ENCODE measurements around the gene CES2.
"Not testable (repeated sequence)": the region's sequence is repeated elsewhere in the genome, so short reads cannot be mapped to it uniquely, and the experiment has no call there.

The CES2 gene

GRCh38 chr16:66953462-66954096 lies 18.3 kb downstream of the CES2 start:
- no peak for DNase-seq (ENCODE audit: low read depth in 2 of 2)

DNA sequence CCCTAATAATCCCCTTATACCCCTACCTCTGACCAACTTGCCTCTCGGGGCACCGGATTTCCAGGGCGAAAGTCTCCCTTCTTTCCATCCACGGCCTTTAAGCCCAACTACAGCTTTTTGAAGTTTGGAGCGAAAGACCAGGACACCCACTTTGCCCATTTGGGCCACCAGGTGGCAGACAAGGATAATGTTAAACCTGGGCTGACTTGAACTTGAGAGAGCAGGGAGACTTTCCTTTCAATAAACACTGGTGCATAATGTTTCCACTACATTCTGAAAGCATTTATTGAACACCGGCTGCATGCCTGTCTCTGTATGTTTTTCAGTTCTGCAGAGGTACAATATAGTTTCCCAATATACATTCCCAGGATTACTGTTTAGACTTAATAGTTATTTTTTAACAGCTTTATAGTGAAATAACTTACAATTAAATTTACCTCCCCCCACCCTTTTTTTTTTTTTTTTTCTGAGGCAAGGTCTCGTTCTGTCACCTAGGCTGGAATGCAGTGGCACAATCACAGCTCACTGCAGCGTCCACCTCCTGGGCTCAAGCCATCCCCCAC lies 18.9 kb downstream of the CES2 start:
- DNase-seq (ENCODE audit: low read depth in 2 of 2) = peak; percentile 40 to 54

GRCh38 chr16:66955363-66956153 lies 20.2 kb downstream of the CES2 start:
- not testable (repeated sequence) for DNase-seq (ENCODE audit: low read depth in 2 of 2)

DNA sequence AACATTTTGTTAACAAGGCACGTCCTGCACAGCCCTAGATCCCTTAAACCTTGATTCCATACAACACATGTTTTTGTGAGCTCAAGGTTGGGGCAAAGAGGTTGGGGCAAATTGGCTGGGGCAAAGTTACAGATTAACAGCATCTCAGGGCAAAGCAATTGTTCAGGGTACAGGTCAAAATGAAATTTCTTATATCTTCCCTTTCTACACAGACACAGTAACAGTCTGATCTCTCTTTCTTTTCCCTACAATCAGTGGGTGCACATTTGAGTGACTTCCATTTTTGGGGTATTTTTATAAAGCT lies 20.8 kb downstream of the CES2 start:
- DNase-seq (ENCODE audit: low read depth in 2 of 2) = not testable (repeated sequence)

DNA sequence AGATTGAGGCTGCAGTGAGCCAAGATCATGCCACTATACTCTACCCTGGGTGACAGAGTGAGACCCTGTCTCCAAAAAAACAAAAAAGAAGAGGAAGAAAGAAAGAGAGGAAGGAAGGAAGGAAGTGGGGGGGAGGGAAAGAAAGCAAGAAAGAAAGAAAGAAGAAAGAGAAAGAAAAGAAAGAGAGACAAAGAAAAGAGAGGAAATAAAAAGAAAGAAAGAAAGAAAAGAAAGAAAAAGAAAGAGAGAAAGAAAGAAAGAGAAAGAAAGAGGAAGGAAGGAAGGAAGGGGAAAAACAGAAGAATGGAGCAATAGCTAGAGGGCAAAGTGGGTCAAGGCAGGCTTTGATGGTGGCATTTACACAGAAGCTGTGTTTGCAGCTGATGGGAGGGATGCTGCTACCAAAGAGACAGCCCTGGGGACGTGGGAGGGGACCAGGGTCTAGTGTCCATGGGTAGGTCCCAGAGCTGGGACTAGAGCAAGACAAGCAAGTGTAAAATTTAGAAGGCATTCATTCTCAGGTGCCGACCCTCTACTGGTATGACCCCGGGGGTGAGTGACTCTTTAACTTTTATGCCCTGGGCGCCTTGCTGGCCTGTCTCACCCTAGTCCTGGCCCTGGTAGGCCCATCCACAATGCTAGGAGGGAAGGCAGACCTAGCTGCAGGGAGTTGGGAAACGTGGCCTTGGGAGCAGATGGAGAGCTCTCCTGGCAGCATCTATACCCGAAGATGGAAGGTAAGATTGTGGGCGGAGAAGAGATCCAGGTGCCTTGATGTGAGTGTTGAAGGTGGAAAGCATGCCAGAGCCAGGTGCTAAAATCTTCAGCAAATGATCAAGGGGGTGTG lies 23.8 kb downstream of the CES2 start:
- DNase-seq (ENCODE audit: low read depth in 2 of 2) = no peak

- DNase-seq (ENCODE audit: low read depth in 2 of 2) = no peak
Measured at GRCh38 chr16:66959704-66960161, 24.4 kb downstream of the CES2 start.

- no peak for DNase-seq (ENCODE audit: low read depth in 2 of 2)
Measured at GRCh38 chr16:66960270-66960669, 25.0 kb downstream of the CES2 start.

- peak in 1 of 2 donors; percentile 21 for DNase-seq (ENCODE audit: low read depth in 2 of 2)
Measured at GRCh38 chr16:66961065-66961744, 25.9 kb downstream of the CES2 start, which contains the start of gene CES3. Gene CES3 (plus strand): TSS chr16:66961266. CDS start chr16:66961308, 42 bp downstream.

GRCh38 chr16:66961914-66962313 lies 26.6 kb downstream of the CES2 start:
- no peak for DNase-seq (ENCODE audit: low read depth in 2 of 2)

GRCh38 chr16:66964049-66964448 lies 28.7 kb downstream of the CES2 start:
- no peak for DNase-seq (ENCODE audit: low read depth in 2 of 2)

DNA sequence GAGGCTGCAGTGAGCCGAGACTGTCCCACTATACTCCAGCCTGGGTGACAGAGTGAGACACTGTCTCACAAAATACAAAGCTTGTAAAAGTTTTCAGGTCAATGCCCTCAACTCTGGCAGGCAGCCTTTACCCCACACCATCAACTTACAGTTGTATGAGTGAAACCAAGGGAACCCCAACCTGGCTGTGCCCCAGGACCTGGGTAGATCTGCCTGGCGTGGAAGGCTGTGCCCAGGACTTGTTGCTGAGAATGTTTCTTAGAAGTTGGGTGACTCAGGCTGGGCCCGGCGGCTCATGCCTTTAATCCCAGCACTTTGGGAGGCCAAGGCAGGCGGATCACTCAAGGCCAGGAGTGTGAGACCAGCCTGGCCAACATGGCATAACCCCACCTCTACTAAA lies 33.5 kb downstream of the CES2 start:
- DNase-seq (ENCODE audit: low read depth in 2 of 2) = no peak

DNA sequence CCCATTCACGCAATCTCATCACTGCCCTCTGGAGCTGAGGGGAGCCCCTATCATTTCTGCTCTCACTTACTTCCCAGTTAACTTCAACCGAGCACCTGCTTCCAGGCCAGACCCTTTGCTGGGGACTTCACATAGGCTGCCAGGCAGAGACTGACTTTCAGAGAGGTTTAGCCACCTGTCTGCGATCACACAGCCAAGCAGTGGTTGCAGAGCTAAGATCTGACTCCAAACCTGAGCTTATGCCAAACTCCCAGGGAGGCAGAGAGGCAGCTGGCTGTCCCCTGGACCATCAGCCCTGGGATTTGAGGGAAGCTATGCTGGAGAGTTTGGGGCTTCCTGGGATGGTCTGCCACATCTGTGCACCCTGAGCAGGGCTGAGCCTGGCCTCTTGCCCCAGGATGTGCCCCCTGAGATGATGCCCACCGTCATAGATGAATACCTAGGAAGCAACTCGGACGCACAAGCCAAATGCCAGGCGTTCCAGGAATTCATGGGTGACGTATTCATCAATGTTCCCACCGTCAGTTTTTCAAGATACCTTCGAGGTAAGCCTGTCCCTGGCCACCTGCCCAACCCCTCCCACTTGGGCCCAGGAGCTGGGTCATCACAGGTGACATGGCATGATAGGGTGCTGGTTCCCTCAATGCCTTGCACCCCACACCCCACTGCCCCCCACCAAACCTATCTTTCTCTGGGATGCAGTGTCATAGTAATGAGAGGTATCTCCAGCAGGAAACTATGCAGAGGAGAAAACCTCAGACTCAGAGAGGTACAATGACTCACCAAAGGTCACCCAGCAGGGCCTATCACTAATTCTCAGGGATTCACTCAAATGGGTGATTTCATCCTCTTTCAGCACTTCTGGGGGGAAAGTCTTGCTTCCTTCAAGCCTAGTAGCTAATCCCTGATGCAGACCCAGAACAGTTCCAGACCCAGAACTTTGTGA lies 35.7 kb downstream of the CES2 start:
- DNase-seq (ENCODE audit: low read depth in 2 of 2) = no peak

DNA sequence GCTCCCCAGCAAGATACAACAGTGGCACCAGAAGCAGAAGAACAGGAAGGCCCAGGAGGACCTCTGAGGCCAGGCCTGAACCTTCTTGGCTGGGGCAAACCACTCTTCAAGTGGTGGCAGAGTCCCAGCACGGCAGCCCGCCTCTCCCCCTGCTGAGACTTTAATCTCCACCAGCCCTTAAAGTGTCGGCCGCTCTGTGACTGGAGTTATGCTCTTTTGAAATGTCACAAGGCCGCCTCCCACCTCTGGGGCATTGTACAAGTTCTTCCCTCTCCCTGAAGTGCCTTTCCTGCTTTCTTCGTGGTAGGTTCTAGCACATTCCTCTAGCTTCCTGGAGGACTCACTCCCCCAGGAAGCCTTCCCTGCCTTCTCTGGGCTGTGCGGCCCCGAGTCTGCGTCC lies 37.7 kb downstream of the CES2 start:
- no peak for DNase-seq (ENCODE audit: low read depth in 2 of 2)

GRCh38 chr16:66973716-66974115 lies 38.4 kb downstream of the CES2 start:
- no peak for DNase-seq (ENCODE audit: low read depth in 2 of 2)

GRCh38 chr16:66974156-66974931 lies 39.0 kb downstream of the CES2 start:
- not testable (repeated sequence) for DNase-seq (ENCODE audit: low read depth in 2 of 2)

- DNase-seq (ENCODE audit: low read depth in 2 of 2) = peak; percentile 18 to 36
Measured at GRCh38 chr16:66974932-66975246, 39.6 kb downstream of the CES2 start.

DNA sequence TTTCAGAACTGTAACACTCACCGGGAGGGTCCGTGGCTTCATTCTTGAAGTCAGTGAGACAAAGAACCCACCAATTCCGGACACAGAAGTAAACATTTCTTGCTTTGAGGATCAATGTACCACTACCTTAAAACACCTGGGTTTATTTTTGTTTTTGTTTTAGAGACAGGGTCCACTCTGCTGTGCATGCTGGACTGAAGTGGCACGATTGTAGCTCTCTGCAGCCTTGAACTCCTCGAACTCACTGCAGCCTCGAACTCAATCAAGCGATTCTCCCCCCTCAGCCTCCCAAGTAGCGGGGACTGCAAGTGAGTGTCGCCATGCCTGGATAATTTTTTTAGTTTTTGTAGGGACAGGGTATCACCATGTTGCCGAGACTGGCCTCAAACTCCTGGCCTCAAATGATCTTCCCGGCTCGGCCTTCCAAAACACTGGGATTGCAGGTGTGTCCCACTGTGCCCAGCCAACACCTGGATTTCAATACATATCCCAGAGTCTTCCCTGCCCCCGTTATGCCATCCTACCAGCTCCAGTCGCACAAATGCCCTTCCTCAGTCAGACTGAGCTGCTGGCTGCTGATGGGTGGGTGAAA lies 40.1 kb downstream of the CES2 start:
- DNase-seq (ENCODE audit: low read depth in 2 of 2) = no peak

DNA sequence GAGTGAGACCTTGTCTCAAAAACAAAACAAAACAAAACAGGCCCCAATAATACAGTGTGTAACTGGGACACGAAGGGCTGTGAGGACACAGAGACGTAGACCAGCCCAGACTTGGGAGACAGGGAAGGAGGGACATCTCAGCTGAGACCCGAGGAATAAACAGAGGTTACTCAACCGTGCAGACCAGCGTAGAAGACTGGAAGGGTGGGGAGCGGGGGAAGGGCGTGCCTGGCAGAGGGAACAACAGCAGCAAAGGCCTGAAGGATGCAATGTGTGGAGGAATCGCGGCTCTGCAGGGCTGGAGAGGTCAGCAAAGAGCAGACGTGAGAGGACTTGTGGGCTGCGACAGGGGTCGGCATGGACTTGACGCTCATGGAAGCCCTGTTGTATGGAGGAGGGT lies 41.4 kb downstream of the CES2 start:
- no peak for DNase-seq (ENCODE audit: low read depth in 2 of 2)

DNA sequence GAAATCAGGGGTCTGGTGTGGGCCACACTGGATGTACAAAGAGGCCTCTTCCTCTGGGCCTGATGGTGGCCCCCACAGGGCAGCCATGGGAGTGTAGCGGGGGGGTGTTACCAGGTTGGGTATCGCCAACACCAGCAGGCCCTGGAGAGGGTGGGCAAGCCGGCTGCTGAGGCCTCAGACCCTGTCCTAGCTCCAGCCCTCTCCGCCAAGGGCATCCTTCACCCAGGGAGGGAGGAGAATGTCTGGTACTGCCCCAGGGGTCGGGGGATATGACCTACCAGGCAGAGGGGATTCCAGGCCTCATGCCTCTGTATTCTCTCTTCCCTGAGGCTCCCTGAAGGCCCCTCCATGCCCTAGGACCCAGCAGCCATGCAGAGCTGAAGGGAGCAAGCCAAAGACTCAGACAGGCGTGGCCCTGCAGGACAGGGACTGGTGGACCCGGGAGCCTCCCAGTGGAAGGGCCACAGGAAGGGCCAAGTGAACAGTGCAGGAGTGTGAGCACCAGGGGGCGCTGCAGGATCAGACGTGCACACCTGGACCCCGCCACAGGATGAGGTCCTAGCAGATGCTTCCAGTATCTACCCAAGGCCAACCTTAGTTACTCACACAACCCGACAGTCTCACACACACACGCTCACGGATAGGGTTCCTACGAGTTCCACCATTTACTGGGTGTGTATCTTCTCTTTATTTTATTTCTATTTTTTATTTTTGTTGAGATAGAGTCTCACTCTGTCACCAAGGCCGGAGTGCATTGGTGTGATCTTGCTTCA lies 42.2 kb downstream of the CES2 start:
- peak; percentile 68 to 75 for DNase-seq (ENCODE audit: low read depth in 2 of 2)

Measured in stimulated activated CD8-positive, alpha-beta memory T cell treated with anti-CD3 and anti-CD28 coated beads, Interleukin-15, amount 100 ng/mL, for 4 hours (primary cell).